Measurements from ENCODE around the gene SMC3.

Gene SMC3

GRCh38 chr10:110648692-110649346 lies 81.3 kb downstream of the SMC3 start:
- DNase-seq, result no peak

- DNase-seq, result no peak
Measured at GRCh38 chr10:110649347-110650264, 82.1 kb downstream of the SMC3 start.

- DNase-seq, result no peak
Measured at GRCh38 chr10:110650265-110650668, 82.8 kb downstream of the SMC3 start.

- no peak for DNase-seq
Measured at GRCh38 chr10:110651044-110651958, 83.8 kb downstream of the SMC3 start.

- DNase-seq, result no peak
Measured at GRCh38 chr10:110652475-110653118, 85.1 kb downstream of the SMC3 start.
